ENCODE results near the gene ZBTB17. TPM values are rescaled to one million over a fixed set of nuclear protein-coding genes. Genes with fewer than 3 reads are reported as not detected.
"Not testable (repeated sequence)": the region's sequence is repeated elsewhere in the genome, so short reads cannot be mapped to it uniquely, and the experiment has no call there.

The ZBTB17 gene
- total RNA-seq, 1 donor: 40.0 TPM

- Histone ChIP-seq H3K9me3 (ENCODE audit: low read depth, low read length) (no peaks in the 10 kb centered on the region), H3K4me3 (ENCODE audit: low read length) (no peak overlapping the region), H3K27me3 (ENCODE audit: insufficient read depth, low read length) (no peaks in the 10 kb centered on the region), H3K4me1 (ENCODE audit: insufficient read depth, low read length) (no peaks in the 10 kb centered on the region)
Observed at GRCh38 chr1:15908597-15908996, 67.3 kb downstream of the ZBTB17 start.

GRCh38 chr1:15902882-15903281 is 73.0 kb downstream of the ZBTB17 start:
- no peaks in the 10 kb centered on the region for H3K4me1 ChIP-seq (ENCODE audit: insufficient read depth, low read length)
- no peaks in the 10 kb centered on the region for H3K9me3 ChIP-seq (ENCODE audit: low read depth, low read length)
- H3K27me3 ChIP-seq (ENCODE audit: insufficient read depth, low read length): no peaks in the 10 kb centered on the region
- no peak overlapping the region for H3K4me3 ChIP-seq (ENCODE audit: low read length)

GRCh38 chr1:15900662-15901279 is 75.1 kb downstream of the ZBTB17 start:
- H3K4me1 ChIP-seq (ENCODE audit: insufficient read depth, low read length): no peaks in the 10 kb centered on the region
- H3K27me3 ChIP-seq (ENCODE audit: insufficient read depth, low read length): no peaks in the 10 kb centered on the region
- H3K4me3 ChIP-seq (ENCODE audit: low read length): no peak overlapping the region
- H3K9me3 ChIP-seq (ENCODE audit: low read depth, low read length): no peaks in the 10 kb centered on the region

- Histone ChIP-seq H3K27me3 (ENCODE audit: insufficient read depth, low read length) (no peaks in the 10 kb centered on the region), H3K4me3 (ENCODE audit: low read length) (no peak overlapping the region), H3K4me1 (ENCODE audit: insufficient read depth, low read length) (no peaks in the 10 kb centered on the region), H3K9me3 (ENCODE audit: low read depth, low read length) (no peaks in the 10 kb centered on the region)
Observed at GRCh38 chr1:15899266-15899665, 76.6 kb downstream of the ZBTB17 start.

DNA sequence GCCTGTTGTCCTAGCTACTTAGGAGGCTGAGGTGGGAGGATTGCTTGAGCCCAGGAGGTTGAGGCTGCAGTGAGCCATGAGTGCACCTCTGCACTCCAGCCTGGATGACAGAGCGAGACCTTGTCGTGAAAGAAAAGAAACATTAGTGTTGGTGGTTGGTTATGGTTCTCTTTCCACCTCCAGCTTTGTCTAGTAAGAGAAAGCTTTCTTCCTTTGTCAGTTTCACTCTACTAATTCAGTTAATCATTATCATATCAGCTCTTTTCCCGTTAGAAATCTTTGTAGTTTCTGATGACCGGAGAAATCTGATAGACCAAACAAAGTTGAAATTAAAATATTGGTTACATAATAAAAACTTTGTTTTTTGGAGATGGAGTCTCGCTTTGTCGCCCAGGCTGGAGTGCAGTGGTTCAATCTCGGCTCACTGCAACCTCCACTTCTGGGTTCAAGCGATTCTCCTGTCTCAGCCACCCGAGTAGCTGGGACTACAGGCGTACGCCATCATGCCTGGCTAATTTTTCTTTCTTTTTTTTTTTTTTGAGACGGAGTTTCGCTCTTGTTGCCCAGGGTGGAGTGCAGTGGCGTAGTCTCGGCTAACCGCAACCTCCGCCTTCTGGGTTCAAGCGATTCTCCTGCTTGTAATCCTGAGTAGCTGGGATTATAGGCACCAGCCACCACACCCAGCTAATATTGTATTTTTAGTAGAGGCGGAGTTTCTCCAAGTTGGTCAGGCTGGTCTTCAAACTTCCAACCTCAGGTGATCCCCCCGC is 78.9 kb downstream of the ZBTB17 start:
- not testable (repeated sequence) for H3K27me3 ChIP-seq (ENCODE audit: insufficient read depth, low read length); H3K4me3 ChIP-seq (ENCODE audit: low read length)
- peaks cover 13% of the 10 kb centered on the region for H3K4me1 ChIP-seq (ENCODE audit: insufficient read depth, low read length)

DNA sequence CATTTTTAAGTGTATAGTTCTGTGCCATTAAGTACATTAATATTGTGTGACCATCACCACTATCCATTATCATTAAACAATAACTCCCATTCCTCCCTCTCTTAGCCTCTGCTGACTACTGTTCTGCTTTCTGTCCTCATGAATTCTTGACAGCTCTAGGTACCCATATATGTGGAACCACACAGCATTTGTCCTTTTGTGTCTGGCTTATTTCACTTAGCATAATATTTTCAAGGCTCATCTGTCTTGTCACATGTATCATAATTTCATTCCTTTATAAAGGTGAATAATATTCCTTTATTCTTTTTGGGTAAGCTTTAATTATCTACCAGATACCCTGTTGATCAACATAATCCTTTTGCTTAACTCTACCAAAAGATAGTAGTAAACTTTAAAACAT is 80.7 kb downstream of the ZBTB17 start:
- Histone ChIP-seq H3K4me1 (ENCODE audit: insufficient read depth, low read length) (peaks cover 13% of the 10 kb centered on the region), H3K9me3 (ENCODE audit: low read depth, low read length) (no peaks in the 10 kb centered on the region), H3K27me3 (ENCODE audit: insufficient read depth, low read length) (no peaks in the 10 kb centered on the region), H3K4me3 (ENCODE audit: low read length) (no peak overlapping the region)

More for the DNA sequence above, 78.9 kb downstream of the ZBTB17 start:
- not testable (repeated sequence) for H3K9me3 ChIP-seq (ENCODE audit: low read depth, low read length)

DNA sequence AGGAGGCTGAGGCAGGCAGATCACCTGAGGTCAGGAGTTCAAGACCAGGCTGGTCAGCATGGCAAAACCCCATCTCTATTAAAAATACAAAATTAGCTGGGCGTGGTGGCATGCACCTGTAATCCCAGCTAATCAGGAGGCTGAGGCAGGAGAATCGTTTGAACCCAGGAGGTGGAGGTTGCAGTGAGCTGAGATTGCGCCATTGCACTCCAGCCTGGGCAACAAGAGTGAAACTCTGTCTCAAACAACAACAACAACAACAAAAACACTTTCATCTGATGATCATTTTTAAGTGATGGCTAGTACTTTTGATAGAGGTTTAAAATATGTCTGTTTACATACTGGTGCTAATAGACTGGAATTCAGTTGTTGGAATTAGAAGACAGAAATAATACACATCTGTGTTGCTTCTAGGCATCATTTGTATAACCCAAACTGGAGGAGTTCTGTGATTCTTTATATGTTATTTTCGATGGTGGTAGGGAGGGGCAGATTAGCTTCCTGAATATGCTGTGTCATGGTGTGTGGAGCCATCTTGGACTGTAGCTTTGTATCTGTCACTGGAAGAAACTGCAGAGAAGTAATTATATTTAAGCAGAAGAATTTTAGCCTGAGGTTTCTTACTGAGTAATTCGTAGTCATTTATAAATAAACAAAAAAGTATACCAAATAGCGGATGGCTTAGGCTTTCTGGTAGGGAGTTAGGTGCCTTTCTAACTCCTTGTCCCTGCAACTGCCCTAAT is 82.9 kb downstream of the ZBTB17 start:
- not testable (repeated sequence) for H3K9me3 ChIP-seq (ENCODE audit: low read depth, low read length); H3K27me3 ChIP-seq (ENCODE audit: insufficient read depth, low read length); H3K4me3 ChIP-seq (ENCODE audit: low read length)
- H3K4me1 ChIP-seq (ENCODE audit: insufficient read depth, low read length): peaks cover 13% of the 10 kb centered on the region

Other genes starting within 250 kb of the ZBTB17 start
- 1.0 TPM for gene SLC25A34, start 239.8 kb downstream of the ZBTB17 start, total RNA-seq
- not detected for gene TMEM82, start 233.6 kb downstream of the ZBTB17 start, total RNA-seq
- gene FBLIM1, start 217.3 kb downstream of the ZBTB17 start, total RNA-seq: not detected
- 1.2 TPM for gene UQCRHL, start 168.5 kb downstream of the ZBTB17 start, total RNA-seq
- gene SPEN, start 128.4 kb downstream of the ZBTB17 start, total RNA-seq: 94.9 TPM
- gene SRARP, start 28.1 kb upstream of the ZBTB17 start, total RNA-seq: not detected
- not detected for gene HSPB7, start 41.9 kb upstream of the ZBTB17 start, total RNA-seq
- not detected for gene CLCNKA, start 45.9 kb upstream of the ZBTB17 start, total RNA-seq
- not detected for gene CLCNKB, start 67.7 kb upstream of the ZBTB17 start, total RNA-seq
- not detected for gene FAM131C, start 97.5 kb upstream of the ZBTB17 start, total RNA-seq
- 0.63 TPM for gene EPHA2, start 180.0 kb upstream of the ZBTB17 start, total RNA-seq
- gene ARHGEF19, start 236.6 kb upstream of the ZBTB17 start, total RNA-seq: 1.9 TPM